ENCODE data around the gene PCBP3.
A peak's percentile ranks its signal among the peaks of the same experiment; 100 is the strongest.

Gene PCBP3

DNA sequence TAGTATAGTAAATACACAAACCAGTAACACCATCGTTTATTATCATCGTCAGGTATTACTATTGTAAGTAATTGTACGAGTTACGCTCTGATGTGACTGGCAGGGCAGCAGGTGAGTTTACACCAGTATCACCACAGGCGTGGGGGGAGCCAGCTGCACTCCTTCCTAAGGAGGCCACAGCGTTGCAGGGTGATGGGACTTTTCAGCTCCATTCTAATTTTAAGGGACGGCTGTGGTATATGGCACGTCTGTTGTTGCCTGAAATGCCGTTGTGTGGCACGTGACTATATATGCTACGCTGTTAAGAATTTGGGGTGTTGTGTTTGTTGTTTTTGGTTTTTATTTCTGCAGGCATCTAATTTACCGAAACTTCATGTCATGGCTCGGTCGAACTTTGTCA lies 173.3 kb downstream of the PCBP3 start:
- DNase-seq: no peak

DNA sequence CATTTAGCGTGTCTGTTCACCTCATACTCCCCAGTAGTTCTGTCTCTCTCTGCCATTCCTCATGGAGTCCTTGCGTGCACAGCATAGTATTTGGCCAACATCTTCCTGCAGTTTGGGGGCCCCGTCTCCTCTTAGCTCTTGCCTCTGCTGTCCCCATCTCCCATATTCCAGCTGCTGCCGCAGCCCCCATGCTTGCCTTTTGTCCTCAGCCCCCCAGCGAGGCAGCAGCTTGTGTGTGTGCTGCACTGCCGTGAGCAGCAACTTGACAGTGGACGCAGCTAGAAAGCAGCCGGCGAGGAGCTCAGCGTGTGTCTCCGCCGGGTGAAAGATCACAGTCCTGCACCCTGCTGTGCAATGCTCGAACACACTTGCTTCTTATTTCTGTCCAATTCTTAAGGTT lies 173.8 kb downstream of the PCBP3 start:
- no peak for DNase-seq

DNA sequence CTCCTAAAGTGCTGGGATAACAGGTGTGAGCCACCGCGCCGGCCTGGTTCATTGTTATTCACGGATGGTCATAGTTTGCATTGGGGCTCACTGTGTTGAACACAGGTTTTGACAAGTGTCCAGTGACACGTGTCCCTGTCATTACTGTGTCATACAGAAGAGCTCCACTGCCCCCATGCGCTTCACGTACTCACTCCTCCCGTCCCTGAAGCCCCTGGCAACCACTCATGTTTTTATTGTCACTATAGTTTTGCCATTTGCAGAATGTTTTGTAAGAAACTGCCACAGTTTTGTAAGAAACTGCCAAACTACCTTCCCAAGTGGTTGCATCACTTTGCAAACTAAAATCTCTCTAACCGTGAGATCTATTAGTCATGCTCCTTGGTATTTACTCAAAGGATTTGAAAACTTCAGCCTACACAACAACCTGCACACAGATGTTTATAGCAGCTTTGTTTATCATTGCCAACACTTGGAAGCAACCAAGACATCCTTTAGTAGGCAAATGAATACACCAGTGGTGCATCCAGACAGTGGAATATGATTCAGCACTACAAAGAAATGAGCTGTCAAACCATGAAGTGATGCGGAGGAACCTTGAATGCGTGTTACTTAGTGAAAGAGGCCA lies 174.9 kb downstream of the PCBP3 start:
- DNase-seq: no peak

DNA sequence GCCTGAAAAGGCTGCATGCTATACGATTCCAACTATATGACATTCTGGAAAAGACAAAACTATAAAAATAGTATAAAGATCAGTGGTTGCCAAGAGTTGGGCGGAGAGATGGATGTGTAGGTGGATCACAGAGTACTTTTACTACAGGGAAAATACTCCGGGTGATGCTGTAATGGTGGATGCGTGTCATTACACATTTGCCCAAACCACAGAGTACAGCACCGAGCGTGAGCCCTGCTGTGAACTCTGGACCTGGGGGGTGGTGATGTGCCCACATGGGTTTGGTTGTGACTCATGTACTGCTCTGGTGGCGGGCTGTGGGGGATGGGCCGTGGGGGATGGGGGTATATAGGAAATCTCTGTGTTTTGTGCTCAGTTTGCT lies 175.4 kb downstream of the PCBP3 start:
- DNase-seq: peak; percentile 84

DNA sequence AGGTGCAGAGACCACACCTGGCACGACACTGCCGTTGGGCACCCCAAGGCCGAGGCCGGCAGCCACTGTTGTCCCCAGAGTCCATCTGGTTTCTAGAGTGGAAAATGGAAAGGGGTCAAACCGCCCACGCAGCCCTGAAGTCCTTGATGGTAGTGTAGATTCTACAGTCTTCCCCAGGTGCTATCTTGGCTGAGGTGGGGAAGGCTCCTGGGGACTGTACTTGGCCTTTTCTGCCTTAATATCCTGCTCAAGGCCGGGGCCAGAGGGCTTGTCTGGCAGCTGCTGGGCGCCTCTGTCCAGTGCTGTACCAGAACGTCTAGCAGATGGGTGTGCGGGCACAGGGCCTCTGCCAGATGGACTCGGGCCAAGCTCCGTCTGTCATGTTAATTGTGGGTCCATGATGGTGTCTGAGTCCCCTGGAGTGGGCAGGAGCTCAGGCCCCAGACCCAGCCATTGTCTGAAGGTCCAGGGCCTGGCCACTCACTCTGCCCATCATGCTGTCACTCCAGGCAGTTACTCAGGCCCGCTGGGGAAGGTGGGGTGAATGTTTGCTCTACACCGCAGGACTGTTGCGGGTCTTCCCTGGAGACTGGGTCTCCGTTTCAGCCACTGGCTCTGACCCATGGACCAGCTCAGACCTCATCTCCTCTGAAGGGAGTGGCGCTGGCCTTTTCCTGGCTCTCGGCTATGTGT lies 176.1 kb downstream of the PCBP3 start:
- DNase-seq: no peak

DNA sequence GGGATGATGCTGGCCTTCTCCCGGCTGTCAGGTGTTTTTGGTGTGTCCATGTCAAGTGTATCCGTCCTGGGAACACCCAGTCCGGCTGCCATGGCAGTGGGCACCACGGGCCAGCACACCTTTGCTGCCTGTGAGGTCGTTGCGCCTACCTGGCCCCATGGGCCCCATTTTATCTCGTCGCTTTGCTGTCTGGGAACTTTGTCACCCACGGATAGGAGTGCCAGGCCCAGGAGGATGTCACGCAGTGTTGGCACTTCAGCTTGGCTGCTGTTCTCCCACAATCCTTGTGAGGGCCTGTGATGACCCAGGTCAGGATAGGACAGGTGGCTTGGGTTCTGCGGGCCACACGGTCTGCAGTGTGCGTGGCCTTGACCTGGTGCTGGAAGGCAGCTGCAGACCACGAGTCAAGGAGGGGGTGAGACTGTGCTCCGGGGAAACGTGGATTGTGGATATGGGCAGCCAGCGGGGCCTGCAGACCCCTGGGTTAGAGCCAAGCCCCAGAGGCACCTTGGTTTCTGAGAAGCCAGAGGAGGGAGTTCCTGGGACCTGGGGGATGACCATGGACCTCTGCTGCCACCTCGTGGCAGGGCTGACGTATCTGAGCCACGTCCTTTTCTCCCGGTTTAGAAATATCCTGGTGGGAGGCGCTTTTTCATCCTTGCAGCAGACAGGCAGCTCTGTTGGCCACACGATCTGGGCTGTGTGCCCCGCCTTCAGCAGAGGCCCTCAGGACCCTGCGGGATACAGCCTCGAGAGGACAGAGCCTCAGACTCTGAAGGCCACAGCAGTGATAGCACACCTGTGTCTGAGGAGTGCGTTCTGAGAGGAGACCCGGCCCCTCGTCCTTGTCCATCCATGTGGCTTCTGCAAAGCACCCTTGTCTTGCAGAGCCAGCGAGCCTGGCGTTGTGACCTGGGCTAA lies 176.9 kb downstream of the PCBP3 start:
- DNase-seq: peak; percentile 69

DNA sequence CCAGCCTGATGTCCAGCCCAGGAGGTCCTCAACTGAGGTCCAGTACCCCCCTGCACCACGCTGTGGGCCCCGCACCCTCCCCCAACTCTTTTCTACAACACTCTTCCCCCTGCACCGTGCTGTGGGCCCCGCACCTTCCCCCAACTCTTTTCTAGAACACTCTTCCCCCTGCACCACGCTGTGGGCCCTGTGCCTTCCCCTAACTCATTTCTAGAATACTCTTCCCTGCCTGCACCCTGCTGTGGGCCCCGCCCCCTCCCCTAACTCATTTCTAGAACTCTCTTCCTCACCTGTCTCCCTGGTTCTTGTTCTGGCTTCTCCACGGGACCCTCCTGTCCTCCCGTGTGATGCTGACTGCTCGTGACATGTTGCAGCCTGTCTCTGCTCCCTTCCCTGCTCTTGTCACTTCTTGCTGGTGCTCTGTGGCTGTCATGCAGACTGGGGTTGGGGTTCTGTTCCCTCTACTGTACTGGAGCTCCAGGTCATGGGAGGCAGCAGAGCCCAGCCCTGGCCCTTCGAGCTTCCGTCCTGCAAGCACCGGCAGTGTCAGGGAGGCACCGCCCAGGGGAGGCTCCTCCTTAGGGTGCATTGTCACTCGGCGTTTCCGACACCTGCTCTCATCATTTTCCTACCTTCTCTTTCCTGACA lies 177.9 kb downstream of the PCBP3 start:
- no peak for DNase-seq

DNA sequence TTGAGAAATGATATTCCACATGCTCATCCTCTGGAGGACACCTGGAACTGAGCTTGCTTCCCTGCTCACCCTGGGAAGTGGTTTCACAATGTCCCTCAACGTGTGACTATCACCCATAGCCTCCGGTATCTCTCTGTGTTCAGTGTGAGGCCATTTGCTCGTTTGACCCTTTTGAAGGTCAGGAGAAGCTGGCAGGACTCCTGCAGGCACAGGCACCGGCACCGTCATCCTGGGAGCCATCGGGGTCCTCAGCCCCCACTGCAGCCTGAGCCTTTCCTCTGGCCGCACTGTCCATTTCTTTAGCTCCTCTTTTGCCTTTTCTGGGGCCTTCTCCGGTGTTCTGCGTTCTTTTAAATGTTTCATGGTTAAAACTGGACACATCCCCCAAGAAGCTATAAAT lies 178.5 kb downstream of the PCBP3 start:
- no peak for DNase-seq

DNA sequence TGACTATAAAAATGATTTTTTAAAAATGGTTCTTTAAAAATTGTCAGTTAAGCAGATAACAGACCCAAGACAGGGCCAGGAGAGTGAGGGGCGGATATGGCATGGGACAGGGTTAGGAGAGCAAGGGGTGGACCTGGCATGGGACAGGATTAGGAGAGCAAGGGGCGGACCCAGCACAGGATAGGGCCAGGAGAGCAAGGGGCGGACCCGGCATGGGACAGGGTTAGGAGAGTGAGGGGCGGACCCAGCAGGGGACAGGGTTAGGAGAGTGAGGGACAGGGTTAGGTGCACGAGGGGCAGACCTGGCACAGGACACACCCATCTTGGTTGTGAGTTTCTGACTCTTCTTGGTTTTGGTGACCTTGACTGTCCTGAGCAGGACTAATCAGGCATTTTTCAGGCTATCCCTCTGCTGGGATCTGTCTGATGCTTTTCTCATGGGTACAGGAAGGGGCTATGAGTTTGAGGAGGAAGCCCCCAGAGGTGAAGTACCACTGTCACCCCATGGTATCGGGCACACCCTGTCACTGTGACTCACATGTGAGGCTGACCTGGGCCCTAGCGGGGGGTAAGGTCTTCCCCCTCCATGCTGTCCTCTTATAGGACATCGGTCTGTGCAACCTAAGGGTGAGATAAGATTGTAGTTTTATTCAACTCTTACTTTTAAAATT lies 179.0 kb downstream of the PCBP3 start:
- DNase-seq: no peak

DNA sequence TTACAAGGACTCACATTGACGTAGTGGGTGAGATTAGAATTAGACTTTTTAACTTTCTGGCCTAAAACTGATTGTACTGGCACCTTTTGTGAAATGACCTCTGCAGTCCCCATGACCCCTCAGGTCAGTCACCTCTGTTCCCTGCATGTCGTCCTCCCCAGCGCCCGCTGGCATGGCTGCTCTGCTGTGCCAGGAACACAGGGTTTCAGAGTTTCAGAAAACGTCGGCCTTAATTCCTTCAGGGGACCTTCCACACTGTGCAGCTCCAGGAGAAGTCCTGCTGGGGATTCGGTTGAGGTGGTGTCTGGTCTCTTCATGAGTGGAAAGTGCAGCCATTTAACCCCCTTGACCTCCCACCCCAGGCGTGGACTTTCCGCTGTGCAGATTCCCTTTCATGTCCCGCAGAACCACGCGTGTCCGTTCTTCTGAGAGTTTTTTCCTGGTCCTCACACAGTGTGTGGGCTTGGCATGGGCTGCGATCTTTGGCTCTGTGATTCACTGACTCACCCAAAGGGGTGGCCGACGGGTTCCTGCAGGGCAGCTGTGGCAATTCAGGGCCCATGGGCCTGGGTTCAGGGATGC lies 179.7 kb downstream of the PCBP3 start:
- no peak for DNase-seq

DNA sequence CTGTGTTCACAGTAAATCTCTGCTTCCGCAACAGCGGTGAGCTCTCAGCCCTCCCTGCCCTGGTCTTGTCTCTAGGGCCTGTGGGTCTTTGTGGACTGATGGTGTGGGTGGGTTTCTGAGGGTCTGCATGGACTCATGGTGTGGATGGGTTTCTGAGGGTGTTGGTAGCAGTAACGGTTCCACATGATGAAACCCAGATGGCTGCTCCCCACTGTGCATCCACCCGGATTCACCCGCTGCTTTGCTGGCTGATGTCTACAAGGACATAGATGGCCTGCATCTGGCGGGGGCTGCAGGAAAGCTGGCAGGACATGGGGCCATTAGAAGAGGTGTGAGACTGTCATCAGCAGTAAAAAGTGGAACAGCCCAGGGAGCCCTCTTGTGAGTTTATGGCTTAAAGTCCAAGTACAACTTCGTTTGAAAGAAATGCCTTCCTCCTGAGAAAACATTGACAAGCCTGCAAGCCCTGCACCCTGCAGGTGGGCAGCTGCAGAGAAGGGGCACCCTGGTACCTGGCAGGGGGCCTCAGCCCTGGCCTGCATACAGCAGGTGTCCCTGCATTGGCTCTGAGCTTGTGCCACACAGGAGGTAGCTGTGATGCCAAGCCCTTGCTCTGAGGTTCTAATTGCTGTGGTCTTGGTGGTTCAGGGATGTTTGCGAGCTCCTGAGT lies 181.2 kb downstream of the PCBP3 start:
- DNase-seq: no peak

DNA sequence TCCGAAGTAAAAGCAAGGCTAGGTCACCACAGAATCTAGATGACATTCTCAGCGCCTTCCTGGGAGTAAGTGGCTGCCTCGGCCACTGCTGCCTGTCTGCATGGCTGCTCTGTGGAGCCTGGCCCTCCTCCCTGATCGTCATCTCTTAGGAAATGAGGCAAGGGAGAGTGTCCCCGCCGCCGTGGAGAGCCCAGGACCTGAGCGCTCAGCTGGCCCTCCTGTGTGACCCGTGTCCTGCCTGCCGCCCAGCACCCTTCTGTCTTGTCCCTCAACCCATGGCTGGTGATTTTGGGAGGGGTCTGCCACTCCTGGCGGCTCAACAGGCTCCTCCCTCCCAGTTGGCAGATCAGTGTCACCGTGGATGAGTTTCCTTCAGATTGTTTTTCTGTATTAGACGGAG lies 181.7 kb downstream of the PCBP3 start:
- no peak for DNase-seq

DNA sequence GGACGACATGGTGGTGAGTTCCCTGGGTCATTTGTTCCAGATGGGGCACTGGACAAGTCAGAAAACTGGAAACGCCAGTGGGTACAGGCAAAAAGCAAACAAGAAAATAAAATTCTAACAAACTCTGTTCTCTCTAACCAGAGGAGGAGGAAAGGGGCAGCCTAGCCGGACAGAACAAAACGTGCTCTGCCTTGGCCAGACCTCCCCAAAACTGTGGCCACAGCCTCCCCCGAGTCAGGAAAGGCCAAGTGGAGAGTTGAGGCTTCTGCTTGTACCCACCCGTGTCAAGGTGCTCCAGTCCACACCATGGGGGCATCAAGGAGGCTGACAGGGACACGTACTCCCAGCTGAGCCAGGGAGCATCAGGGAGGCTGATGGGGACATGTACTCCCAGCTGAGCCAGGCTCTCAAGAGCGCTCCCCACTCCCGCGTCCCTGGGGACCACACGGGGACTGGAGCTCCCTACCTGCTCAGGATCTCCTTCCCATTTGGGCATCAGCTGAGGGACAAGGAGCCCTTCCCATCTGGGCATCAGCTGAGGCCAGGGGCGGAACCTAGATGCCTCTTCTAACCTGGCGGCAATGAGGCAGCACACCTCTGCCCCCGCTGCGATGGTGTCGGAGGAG lies 183.3 kb downstream of the PCBP3 start:
- no peak for DNase-seq

DNA sequence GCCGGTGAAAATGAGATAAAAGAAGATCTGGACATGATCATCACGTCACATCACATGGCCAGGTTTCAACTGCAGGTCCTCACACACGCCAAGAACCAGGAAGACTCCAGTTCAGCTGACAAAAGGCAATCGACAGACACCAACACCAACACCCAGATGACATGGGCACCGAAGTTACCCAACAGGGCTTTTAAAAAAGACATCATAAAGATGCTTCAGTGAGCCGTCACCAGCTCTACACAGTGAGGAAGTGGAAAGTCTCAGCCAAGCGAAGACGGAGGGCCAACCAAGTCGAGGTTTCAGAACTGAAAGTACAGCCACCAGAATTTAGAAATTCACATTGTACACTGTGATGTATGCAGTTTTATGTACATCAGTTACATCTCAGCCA lies 183.8 kb downstream of the PCBP3 start:
- DNase-seq: no peak

DNA sequence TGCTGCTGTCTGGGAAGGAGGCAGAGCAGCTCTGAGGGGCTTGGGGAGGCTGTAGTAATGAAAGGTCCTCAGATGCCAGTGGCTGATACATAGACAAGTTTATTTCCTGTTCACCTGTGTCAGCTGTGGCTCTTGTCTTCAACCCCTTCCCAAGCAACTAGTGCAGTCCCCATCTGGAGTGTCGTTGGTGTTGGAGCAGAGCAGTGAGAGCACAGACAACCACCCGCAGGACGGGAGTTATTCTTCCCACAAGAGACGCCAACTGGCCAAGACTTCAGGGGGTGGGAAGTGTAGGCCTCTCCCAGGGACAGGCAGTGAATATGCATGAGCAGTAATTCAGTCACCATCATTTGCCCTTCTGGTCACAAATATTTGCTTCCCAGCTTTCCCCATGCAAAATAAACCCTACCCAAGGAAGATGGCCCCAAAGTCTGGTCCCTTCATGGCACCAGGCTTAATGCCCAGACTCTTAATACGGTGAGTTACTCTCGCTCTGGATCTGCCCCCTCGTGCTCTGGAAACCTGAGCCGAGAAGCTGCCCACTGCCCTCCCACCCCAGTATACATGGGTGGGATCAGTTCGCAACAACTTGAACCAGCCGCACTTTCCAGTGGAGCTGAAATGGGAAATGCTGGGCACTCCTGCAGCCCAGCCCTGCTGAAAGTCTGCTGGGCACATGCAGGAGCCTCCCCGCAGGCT lies 184.5 kb downstream of the PCBP3 start:
- no peak for DNase-seq

DNA sequence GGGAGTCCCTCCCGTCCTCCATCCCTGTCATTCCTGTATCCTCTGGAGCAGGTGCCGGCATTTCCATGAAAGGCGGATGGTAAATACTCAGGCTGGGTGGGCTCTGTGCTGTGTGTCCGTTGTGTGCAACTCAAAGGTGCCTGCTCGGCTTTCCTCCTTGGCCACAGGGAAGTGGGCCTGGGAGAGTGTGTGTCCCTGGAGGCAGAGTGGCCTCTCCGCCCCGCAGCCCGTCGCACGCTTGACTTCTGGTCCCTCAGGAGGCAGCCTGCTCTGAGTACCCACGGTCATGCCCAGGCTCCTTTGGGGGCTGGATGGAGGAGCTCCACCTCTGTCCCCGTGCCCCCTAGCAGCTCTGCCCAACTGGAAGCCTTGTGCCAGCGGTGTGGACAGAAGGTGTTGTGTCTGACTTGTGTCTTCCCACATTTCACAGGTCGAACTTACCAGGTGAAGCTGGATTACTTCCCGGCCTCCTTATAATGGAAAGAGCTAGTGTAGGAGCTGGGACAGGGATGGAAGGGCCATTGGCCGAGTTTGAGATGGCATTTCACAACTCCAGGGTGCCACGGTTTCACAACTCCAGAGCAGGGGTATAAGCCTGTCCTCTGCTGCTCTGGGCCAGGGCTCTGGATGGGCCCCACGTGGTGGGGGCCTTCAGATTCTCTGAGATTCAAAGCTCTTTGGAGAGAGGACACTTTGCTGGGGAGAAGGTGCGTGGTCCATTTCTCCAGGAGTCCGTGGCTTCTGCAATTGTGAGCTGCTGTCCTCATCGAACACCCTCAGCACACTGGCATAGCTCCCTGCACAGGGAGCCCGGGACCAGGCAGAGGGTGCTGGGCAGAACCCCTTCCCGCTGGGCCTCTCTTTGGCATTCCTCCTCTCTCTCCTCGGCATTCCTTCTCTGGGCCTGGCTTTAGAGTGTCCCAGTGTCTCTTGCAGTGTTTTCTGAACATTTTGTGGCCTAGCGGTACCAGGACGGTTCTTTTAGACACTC lies 185.3 kb downstream of the PCBP3 start:
- DNase-seq: no peak

DNA sequence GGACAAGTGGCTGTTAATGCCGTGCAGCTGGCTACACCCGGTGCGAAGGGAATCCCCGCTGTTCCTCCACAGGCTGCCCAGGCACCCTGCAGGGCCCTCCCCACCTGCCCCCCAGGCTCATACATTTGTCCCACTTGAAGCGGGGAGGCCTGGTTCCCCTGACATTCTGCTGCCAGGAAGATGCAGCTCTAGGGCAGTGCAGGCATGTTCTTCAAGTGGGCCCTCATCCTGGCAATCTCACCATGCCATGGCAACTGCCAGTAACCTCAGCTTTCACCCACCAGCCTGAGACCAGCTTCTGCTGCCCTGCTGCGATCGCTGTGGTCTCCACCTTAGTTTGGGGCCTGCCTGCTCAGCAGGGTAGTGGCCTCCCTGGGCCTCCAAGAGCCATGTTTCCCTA lies 186.1 kb downstream of the PCBP3 start:
- DNase-seq: no peak

DNA sequence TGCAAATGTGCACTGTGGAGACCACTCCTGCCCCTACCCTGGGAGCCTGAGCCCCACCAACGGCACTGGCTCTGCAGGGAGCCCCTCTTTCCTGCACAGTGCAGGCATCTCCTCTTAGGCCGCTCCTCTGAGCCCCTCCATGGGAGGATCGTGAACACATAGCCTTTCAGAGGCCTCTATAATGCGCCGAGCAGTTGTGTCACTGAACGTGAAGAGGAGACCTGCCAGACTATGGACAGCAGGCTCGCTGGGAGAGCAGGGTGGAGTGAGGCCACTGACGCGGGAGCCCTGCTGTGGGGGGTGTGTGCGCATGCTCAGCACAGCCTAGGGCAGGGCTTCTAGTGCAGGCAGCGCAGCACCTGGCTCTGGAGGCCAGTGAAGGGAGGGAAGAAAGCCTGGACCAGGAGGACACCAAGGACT lies 186.7 kb downstream of the PCBP3 start:
- DNase-seq: no peak

DNA sequence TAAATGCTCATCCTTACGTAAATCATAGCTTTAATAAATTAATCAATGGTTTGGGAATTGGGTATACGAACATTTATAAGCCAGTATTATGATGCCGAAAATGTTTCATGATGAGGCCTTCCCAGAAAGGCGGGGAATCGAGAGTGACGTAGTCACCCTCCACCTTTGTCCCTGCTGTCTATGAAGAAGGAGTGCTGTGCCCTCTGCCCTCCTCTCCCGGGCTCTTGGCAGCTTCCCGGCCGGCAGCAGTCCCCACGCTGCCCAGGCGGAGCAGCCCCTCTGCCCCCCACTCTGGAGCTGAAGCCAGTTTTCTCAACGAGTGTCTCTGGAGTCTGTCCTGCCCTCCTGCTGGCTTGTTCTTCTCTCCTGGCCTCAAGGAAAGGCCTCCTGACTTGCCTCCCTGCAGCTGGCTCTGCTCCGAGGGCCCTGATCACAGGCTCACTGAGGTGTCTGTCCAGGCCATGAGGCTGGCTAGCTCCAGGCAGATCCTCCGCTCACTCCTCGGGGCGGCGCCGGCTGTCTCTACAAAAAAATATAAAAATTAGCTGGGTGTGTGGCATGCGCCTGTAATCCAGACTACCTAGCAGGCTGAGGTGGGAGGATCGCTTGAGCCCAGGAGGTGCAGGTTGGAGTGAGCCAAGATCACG lies 187.3 kb downstream of the PCBP3 start:
- DNase-seq: no peak
